Spinal cord (tissue), 10 donors: ENCODE data around the gene RGS9. TPM values are rescaled to one million over a fixed set of nuclear protein-coding genes. Genes with fewer than 3 reads are reported as not detected.

Experiments
- DNase-seq, 6 donors: peaks; one replicate each; pipeline versions ENCODE4 v3.0.0 to v3.0.0-alpha.2; 2013 to 2015; ENCODE audit warnings: low spot score in 6 of 6, low read depth in 4 of 6
- H3K27ac ChIP-seq: one replicate; pipeline ENCODE4 v1.5.1; 2013; ENCODE audit warnings: low read depth, low read length, control low read depth
- H3K27me3 ChIP-seq: one replicate; pipeline ENCODE4 v1.6.1; 2013; ENCODE audit warnings: low read length; ENCODE audit not compliant: control insufficient read depth, insufficient read depth
- H3K36me3 ChIP-seq: one replicate; pipeline ENCODE4 v1.6.1; 2013; ENCODE audit warnings: low read length; ENCODE audit not compliant: control insufficient read depth, insufficient read depth
- H3K4me1 ChIP-seq: one replicate; pipeline ENCODE4 v1.6.1; 2013; ENCODE audit warnings: low read length; ENCODE audit not compliant: control insufficient read depth, insufficient read depth
- H3K4me3 ChIP-seq: one replicate; pipeline ENCODE4 v1.5.1; 2013; ENCODE audit warnings: low read depth, low read length, control low read depth
- H3K9me3 ChIP-seq: one replicate; pipeline ENCODE4 v1.6.1; 2013; ENCODE audit warnings: low read length; ENCODE audit not compliant: control insufficient read depth, insufficient read depth
- WGBS: methylation state at CpG from one replicate; pipeline ENCODE4 v1.1.5; 2013; ENCODE audit warnings: missing lambda C conversion rate; ENCODE audit not compliant: insufficient coverage; 5-methylcytosine and 5-hydroxymethylcytosine counted together
- polyA plus RNA-seq, 2 donors: library from polyadenylated mRNA; unstranded; fragments of 120-200 nt; gene quantifications; one replicate each; pipeline ENCODE4 v1.2.1, GENCODE V29; 2013; ENCODE audit not compliant: insufficient read length in 2 of 2
- total RNA-seq, 2 donors: library from RNA; depleted of rRNA in 1 of 2; stranded (reverse); fragments of 120-200 nt in 1 of 2; fragments of >200 nt in 1 of 2; gene quantifications; one replicate each; pipeline versions ENCODE4 v1.2.3 to v1.2.4, GENCODE V29; 2013 to 2014
- donor health status: healthy.

Gene RGS9
- total and polyA plus RNA-seq, 4 donors: 19.1 to 42.4 (median 37.2) TPM

- no peak overlapping the region for H3K4me3 ChIP-seq
- no peaks in the 10 kb centered on the region for H3K9me3 ChIP-seq
- H3K27ac ChIP-seq: no peak overlapping the region
- 63% methylated on average over 1 of the region's 4 CpGs for WGBS
- no peak for DNase-seq
- peaks cover 29% of the 10 kb centered on the region for H3K4me1 ChIP-seq
- no peaks in the 10 kb centered on the region for H3K27me3 ChIP-seq
- H3K36me3 ChIP-seq: no peaks in the 10 kb centered on the region
Observed at GRCh38 chr17:65147955-65148354, 10.8 kb downstream of the RGS9 start.

GRCh38 chr17:65154770-65155589 lies 17.8 kb downstream of the RGS9 start:
- 46% methylated on average over 4 of the region's 4 CpGs for WGBS
- Histone ChIP-seq H3K27me3 (no peaks in the 10 kb centered on the region), H3K27ac (no peak overlapping the region), H3K4me1 (peaks cover 9% of the 10 kb centered on the region), H3K36me3 (peaks cover 7% of the 10 kb centered on the region), H3K4me3 (no peak overlapping the region), H3K9me3 (no peaks in the 10 kb centered on the region)
- DNase-seq: no peak

- peaks cover 9% of the 10 kb centered on the region for H3K4me1 ChIP-seq
- H3K9me3 ChIP-seq: no peaks in the 10 kb centered on the region
- peaks cover 7% of the 10 kb centered on the region for H3K36me3 ChIP-seq
- DNase-seq: no peak
- no peak overlapping the region for H3K4me3 ChIP-seq
- WGBS: no CpG with 5 or more reads among the region's 2 CpGs
- H3K27ac ChIP-seq: no peak overlapping the region
- no peaks in the 10 kb centered on the region for H3K27me3 ChIP-seq
Observed at GRCh38 chr17:65155622-65156021, 18.5 kb downstream of the RGS9 start.

DNA sequence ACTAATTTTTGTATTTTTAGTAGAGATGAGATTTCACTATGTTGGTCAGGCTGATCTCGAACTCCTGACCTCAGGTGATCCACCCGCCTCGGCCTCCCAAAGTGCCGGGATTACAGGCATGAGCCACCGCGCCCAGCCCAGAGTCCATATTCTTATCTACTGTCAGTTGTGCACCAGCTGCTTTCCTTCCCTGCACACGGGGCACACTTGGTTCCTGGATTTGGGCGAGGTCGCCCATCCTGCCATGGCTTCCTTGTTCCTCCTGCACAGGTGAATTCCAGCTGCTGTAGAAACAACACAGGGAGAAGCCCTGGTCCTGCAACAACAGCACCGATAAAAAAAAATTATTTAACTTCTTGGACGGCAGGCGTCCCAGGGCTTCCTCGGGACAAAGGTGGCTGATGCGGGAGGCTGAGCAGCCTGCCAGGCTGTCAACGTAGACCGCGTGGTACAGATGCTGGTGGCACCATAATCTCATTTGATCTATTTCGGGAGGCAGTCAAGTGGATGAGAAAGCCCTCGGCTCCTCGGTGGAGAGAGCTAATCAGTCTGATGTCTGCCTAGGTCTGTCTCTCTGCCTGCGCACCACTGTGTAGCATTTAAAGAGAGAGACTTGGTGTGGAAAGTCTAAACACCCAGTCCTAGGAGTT lies 19.1 kb downstream of the RGS9 start:
- 94% methylated on average over 21 of the region's 21 CpGs for WGBS
- no peak overlapping the region for H3K4me3 ChIP-seq
- H3K27ac ChIP-seq: no peak overlapping the region
- DNase-seq: no peak
- peaks cover 9% of the 10 kb centered on the region for H3K4me1 ChIP-seq
- peaks cover 7% of the 10 kb centered on the region for H3K36me3 ChIP-seq
- no peaks in the 10 kb centered on the region for H3K9me3 ChIP-seq
- H3K27me3 ChIP-seq: no peaks in the 10 kb centered on the region

DNA sequence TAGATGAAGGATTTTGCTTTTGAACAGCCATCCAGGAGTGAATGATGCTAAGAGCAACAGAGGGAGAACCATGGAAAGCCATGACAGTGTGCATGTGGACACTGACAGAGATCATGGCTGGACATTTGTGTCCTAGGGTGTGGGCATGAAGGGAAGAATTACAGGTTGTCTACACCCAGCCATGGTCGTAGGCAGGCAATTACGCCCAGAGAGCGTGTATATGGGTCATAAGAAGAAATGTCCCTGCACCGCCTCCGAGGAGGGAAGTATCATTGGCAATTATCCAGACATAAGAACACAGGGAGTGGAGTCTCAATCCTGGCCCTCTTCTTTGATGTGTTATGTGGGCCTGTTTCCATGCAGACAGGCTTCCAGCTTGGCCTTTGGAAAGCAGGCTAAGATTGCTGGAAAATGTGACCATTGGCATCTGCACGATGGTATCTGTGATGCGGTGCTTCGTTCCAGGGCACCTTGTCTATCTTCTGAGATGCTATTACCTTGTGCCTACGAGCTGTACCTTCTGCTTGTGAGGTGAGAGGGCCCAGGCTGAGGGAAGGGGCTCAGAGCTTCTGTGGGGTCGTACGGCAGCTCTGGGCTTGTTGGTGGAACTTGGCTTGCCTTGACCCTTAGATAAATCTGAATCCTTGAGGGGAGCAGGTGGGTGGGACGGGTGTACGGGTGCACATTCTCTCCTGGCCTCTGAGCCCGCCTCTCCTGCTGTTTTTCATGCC lies 19.8 kb downstream of the RGS9 start:
- Histone ChIP-seq H3K4me3 (no peak overlapping the region), H3K36me3 (peaks cover 7% of the 10 kb centered on the region), H3K27me3 (no peaks in the 10 kb centered on the region), H3K9me3 (no peaks in the 10 kb centered on the region), H3K4me1 (peaks cover 9% of the 10 kb centered on the region), H3K27ac (no peak overlapping the region)
- 89% methylated on average over 11 of the region's 14 CpGs for WGBS
- DNase-seq: no peak

GRCh38 chr17:65158041-65158440 lies 20.9 kb downstream of the RGS9 start:
- Histone ChIP-seq H3K27me3 (no peaks in the 10 kb centered on the region), H3K9me3 (no peaks in the 10 kb centered on the region), H3K4me3 (no peak overlapping the region), H3K4me1 (peaks cover 9% of the 10 kb centered on the region), H3K27ac (no peak overlapping the region), H3K36me3 (peaks cover 7% of the 10 kb centered on the region)
- WGBS: 89% methylated on average over 11 of the region's 11 CpGs
- DNase-seq: no peak

DNA sequence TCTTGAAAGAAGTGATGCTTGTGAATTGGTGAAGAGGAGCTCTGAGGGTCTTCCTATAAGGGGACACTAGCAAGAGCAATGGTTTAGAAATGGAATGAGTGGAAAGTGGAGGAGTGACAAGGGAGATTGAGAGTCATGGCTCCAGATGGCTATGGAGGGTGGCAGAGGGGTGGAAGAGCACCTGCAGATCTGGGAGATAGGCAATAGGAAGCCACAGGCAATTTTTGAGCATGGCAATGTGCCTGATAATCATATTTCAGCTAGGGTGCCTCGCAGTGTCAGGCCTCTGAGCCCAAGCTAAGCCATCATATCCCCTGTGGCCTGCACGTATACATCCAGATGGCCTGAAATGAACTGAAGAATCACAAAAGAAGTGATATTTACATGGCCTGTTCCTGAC lies 21.5 kb downstream of the RGS9 start:
- no peak for DNase-seq
- Histone ChIP-seq H3K27ac (no peak overlapping the region), H3K4me3 (no peak overlapping the region), H3K36me3 (peaks cover 7% of the 10 kb centered on the region), H3K9me3 (no peaks in the 10 kb centered on the region), H3K4me1 (peaks cover 9% of the 10 kb centered on the region), H3K27me3 (no peaks in the 10 kb centered on the region)
- 92% methylated on average over 2 of the region's 2 CpGs for WGBS

- Histone ChIP-seq H3K36me3 (peaks cover 13% of the 10 kb centered on the region), H3K9me3 (no peaks in the 10 kb centered on the region), H3K4me3 (no peak overlapping the region), H3K27ac (no peak overlapping the region), H3K4me1 (peaks cover 5% of the 10 kb centered on the region), H3K27me3 (no peaks in the 10 kb centered on the region)
- 92% methylated on average over 4 of the region's 6 CpGs for WGBS
- DNase-seq: no peak
Observed at GRCh38 chr17:65160516-65160915, 23.3 kb downstream of the RGS9 start.

DNA sequence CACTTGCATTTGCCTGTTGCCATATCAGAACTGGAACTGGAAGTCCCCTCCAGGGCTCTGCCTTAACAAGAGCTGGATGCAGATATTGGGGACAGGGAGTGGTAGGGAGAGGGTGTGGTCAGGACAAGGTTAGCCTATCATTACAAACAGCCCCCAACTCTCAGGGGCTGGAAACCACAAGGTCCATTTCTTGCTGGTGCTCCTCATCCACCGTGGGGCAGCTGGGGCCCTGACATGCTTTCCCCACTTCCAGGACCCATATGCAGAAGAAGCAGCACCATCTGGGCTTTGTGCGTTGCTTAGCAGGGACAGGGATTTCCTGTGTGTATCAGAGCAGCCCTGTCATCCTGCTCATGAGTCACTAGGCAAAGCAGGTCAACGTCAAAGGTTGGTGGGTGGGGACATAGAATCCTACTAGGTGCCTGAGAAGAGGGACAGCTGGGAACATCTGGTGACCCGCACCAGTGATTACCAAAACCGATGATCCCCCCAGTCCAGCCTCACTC lies 26.9 kb downstream of the RGS9 start:
- H3K4me1 ChIP-seq: no peaks in the 10 kb centered on the region
- no peak overlapping the region for H3K27ac ChIP-seq
- H3K27me3 ChIP-seq: no peaks in the 10 kb centered on the region
- no peak for DNase-seq
- H3K36me3 ChIP-seq: peaks cover 14% of the 10 kb centered on the region
- H3K9me3 ChIP-seq: no peaks in the 10 kb centered on the region
- WGBS: 80% methylated on average over 4 of the region's 5 CpGs
- no peak overlapping the region for H3K4me3 ChIP-seq
